H4 (cell line): ENCODE measurements around the gene GARIN5A. TPM values are rescaled to one million over a fixed set of nuclear protein-coding genes. Genes with fewer than 3 reads are reported as not detected.

Source experiments
- DNase-seq: peaks from one replicate; pipeline ENCODE4 v3.0.0-alpha.2; 2015; ENCODE audit warnings: low spot score
- total RNA-seq: library from RNA; depleted of rRNA; stranded (reverse); fragments of >200 nt; shearing (Covaris generic); gene quantifications from 2 replicates; pipeline ENCODE4 v1.2.3, GENCODE V29; 2014

The GARIN5A gene
- total RNA-seq, 1 experiment from 2014 or later: 2.9 TPM

- no peak for DNase-seq
Observed at GRCh38 chr19:50508843-50509190, 32.2 kb upstream of the GARIN5A start.

DNA sequence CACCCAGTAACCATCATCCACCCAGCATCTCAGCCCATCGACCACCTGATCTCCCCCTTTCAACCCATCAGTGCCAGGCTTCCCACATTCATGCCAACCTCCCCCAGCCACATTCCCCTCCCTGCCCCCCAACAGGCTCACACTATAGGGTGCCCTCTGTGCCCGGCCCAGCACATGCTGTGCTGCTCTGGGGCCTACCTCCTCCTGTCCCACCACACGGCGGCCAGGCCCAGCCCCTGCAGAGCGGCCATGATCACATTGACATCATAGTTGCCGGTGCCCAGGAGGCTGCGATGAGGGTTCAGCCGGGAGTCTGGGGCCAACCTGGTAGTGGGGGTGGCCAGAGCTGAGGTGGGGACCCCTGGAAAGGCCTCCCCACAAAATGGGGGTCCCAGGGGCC is 30.7 kb upstream of the GARIN5A start:
- no peak for DNase-seq

DNA sequence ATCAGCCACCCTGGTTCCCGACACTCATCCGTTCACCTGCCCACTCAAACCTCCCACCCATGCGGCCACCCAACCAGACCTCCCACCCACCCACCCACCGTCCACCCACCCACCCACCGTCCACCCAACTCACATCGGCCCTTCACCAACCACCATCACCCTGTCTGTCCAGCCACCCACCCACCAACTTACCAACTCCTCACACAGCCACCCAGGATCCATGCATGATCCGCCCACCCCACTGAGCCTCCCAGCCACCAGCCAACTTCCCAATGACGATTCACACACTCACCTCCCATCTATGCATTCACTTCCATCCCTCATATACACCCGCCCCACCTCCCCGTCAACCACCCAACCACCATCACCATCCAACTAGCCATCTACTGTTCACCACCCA is 30.1 kb upstream of the GARIN5A start:
- DNase-seq: no peak

DNA sequence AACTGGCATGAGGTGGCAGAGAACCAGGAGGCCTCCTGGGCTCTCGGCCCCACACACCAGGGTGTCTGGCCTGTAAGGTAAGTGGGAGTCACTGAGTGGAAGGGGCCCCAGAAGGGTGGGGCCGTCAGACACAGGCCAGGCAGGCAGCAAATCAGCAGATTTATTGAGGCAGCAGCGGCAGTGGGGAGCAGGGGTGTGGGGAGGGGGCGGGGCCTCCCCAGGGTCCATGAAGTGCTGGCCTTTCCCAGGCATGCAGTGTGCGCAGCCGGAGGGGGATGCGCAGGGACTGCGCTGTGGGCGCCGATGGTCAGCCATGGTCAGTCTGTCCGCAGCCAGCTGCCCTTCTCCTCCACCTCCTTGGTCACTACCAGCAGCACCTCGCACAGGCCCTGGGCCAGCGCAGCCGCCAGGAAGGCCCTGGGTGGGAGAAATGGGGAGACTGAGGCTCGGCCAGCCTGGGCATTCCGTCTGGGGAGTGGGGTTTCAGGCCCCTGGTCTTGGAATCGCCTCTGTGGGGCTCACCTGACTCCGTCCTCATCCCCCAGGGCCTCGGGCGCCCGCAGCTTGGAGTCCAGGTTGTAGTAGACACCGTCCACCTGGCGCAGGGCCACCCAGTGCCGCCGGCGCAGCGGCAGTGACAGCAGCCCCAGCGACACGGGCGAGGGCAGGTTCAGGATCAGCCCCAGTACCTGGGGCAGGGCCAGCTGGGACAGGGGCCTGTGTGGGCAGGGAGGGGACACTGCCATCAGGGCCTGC is 29.4 kb upstream of the GARIN5A start:
- no peak for DNase-seq

- DNase-seq: no peak
Observed at GRCh38 chr19:50501568-50502475, 25.2 kb upstream of the GARIN5A start.

GRCh38 chr19:50501186-50501567 is 24.5 kb upstream of the GARIN5A start:
- DNase-seq: no peak

DNA sequence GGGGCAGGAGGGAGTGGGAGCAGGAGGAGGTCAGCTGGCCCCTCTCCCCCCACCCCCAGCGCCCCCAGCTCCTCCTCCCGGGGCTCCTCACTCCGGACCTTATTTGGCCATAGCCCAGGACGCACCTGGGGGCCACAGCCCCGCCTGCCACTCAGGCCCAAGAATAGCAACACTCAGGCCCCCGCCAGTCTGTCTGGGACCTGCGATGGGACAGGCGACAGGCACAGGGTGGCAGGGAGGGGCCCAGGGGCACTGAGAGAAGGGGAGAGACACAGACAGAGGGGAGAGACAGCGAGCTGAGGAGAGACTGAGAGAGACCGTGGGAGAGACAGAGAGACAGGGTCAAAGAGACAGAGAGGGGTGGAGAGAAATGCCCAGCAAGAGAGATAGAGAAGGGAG is 24.1 kb upstream of the GARIN5A start:
- DNase-seq: no peak

DNA sequence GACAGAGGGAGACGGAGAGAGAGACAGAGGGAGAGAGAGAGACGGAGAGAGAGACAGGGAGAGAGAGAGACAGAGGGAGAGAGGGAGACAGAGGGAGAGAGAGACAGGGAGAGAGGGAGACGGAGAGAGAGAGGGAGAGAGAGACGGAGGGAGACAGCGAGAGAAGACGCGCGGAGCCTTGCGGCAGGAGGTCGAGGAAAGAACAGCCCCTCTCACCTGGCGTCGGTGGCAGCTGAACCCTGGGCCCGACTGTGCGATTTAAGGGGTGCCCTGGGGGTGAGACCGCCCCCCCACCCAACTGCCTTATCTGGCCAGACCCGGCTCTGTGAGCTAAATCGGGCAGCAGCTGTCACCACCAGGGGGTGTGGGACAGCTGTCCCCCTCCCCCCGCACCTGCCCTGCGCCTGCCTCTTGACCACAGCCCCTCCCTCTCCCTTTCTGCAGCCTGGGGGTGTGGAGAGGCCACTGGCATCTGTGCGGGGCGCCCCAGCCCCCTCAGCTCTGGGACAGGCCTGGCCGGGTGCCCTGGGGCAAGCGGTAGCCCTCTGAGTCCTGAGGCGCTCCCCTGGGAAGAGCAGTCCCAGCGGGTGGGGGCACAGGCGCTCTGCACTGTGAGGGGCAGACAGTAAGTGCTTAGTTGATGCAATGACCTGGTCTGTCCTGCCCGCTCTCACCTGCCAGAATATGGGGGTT is 23.6 kb upstream of the GARIN5A start:
- no peak for DNase-seq

DNA sequence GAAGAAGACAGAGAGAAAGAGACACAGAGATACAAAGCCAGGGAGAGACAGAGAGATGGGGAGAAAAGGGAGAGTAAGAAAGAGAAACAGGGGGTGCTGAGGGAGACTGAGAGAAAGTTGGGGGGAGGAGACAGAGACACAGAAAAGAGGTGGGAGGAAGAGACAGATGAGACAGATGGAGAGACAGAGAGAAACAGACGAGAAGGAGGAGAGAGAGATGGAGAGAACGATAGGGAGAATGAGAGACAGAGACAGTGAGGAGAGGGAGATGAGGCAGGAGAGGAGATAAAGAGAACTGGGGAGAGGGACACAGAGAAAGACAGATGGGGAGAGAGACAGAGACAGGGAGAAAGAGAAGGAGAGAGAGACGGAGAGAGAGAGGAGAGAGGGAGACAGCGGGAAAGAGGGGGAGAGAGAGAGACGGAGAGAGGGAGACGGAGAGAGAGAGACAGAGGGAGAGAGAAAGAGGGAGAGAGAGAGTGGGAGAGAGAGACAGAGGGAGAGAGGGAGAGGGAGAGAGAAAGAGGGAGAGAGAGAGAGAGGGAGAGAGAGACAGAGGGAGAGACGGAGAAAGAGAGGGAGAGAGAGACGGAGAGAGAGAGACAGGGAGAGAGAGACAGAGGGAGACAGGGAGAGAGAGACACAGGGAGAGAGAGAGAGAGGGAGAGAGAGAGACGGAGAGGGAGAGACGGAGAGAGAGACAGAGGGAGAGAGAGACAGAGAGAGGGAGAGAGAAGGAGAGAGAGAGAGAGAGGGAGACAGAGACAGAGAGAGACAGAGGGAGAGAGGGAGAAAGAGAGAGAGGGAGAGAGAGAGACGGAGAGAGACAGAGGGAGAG is 21.8 kb upstream of the GARIN5A start:
- DNase-seq: no peak

GRCh38 chr19:50497022-50497405 is 20.4 kb upstream of the GARIN5A start:
- no peak for DNase-seq

DNA sequence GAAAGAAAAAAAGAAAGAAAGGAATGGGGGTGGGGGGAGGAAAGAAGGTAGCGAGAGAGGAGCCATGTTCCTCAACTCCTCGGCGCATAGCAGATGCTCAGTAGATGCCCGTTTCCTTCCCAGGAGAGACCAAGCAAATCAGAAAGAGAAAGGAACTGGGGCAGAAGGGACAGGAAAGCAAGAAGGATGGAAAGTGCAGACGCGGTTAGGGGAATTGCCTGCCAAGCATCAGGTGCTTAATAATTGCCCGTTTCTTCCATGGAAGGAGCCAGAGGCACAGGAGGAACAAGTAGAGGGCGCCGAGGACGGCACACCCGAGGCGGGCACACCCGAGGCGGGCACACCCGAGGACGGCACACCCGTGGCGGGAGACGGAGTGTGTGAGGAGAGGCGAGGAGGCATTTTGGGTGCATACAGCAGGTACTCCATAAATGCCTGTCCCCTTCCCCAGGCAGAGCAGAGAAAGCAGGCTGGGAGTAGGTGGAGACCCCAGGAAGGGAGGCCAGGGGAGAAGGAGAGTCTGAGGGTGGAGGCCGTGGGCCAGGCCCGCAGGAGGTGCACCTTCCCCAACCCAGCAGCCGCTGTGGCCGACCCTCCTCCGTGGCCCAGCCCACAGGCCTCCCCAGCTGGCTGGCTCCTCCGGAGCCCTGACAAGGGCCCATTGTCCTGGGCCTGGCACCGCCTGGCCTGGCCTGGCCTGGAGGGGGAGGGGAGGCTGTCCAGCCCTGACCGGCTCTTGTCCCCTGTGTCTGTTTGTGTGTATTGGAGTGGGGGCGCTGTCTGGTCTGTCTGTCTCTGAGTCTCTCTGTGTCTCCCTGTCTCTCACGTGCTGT is 19.8 kb upstream of the GARIN5A start:
- DNase-seq: no peak

GRCh38 chr19:50495020-50495531 is 18.4 kb upstream of the GARIN5A start:
- no peak for DNase-seq

GRCh38 chr19:50494186-50495019 is 17.8 kb upstream of the GARIN5A start:
- DNase-seq: no peak

GRCh38 chr19:50493171-50493570 is 16.5 kb upstream of the GARIN5A start:
- DNase-seq: no peak

DNA sequence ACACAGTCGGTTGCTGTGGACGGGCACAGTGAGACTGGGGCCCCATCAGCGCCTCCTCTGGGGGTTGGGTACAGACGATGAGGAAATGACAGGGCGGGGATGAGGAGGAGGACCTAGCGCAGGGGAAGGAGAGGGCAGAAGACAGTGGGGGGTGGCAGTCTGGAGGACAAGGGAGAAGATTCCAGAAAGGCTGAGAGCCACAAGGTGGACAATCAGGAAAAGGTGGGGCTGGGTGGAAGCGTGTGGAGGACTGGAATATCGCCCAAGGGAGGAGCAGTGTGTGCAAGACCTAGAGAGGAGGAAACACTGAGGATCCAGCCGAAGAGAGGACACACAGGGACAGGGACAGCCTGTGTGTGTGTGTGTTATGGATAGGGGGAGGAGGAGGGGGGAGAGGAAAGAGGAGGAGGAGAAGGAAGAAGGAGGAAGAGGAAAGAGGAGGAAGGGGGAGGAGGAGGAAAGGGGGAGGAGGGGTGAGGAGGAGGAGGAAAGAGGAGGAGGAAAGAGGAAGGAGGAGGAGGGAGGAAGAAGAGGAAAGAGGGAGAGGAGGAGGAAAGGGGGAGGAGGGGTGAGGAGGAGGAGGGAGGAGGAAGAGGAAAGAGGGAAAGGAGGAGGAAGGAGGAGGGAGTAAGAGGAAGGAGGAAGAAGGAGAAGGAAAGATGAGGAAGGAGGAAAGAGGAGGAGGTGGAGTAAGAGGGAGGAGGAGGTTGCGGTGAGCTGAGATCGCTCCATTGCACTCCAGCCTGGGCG is 15.8 kb upstream of the GARIN5A start:
- DNase-seq: no peak

DNA sequence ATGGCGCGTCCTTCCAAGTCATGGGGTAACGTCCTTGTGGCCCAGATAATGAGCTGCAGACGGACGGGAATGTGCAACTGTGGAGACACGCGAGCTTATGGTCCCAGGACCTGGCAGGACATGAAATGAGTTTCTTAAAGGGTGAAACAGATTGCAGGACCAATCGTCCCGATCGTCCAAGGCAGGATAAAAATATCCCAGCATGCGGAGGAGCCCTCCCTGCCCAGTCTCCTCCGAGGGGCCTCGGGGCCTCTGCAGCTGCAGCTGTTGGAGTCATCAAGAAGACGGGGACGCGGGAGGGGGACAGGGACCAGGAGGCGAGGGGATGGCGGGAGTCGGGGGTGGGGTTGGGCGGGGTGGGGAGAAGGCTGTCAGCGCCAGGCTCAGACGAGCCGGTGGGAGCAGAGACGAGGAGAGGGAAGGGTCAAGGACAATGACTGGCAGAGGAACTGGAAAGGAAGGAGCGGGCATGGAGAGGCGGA is 14.4 kb upstream of the GARIN5A start:
- no peak for DNase-seq

- DNase-seq: no peak
Observed at GRCh38 chr19:50490411-50490811, 13.8 kb upstream of the GARIN5A start.

DNA sequence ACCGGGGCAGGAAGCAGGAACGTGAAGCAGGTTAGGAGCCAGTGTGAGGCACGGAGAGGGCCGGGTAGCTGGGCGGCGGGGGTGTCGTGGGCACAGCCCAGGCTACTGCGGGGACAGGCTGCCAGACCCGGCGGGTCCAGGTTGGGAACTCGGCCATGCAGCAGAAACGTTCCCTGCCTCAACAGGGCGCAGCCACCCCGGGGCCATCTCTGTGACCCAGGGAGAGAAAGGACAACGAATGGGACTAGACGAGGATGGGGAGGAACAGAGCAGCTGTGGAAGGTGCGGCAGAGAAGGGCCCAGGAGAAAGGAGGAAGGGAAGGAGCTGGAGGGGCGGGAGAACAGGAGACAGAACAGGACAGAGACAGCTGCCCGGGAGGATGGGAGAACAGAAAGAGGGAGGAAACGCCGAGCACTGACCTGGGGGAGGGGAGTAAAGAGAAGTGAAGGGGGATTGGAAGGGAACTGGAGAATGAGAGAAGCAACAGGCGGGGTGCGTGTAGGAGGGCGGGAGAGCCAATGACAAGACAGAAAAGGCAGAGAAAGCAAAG is 12.9 kb upstream of the GARIN5A start:
- no peak for DNase-seq
